ENCODE results near the gene CTXN2.

Gene CTXN2

GRCh38 chr15:48185529-48185928 lies 5.9 kb upstream of the CTXN2 start:
- Histone ChIP-seq H3K9me2 (replicated peaks; ENCODE audit: insufficient read depth, low read length) (no peaks in the 10 kb centered on the region), H3K79me2 (ENCODE audit: insufficient read depth, low read length) (no peaks in the 10 kb centered on the region), H2AFZ (ENCODE audit: low read depth, low read length, severe bottlenecking) (no peak overlapping the region), H3K27me3 (ENCODE audit: low read length) (no peaks in the 10 kb centered on the region), H3K4me3 (ENCODE audit: insufficient read depth, low read length, poor library complexity, severe bottlenecking) (no peak overlapping the region), H3K27ac (ENCODE audit: low read depth, low read length) (no peak overlapping the region), H3K36me3 (ENCODE audit: low read length) (no peaks in the 10 kb centered on the region), H4K20me1 (ENCODE audit: low read depth, low read length) (no peaks in the 10 kb centered on the region), H3F3A (ENCODE audit: insufficient read depth) (no peaks in the 10 kb centered on the region), H3K4me2 (ENCODE audit: low read depth, low read length, poor library complexity, severe bottlenecking) (no peak overlapping the region), H3K9me3 (ENCODE audit: insufficient read depth, low read length) (no peaks in the 10 kb centered on the region), H3K9ac (ENCODE audit: low read length) (no peak overlapping the region)
- TF ChIP-seq EZH2phosphoT487 (conservative IDR thresholded peaks at IDR 0.05; ENCODE audit: low read length) = no peak

GRCh38 chr15:48186271-48186670 lies 5.2 kb upstream of the CTXN2 start:
- Histone ChIP-seq H3K9me3 (ENCODE audit: insufficient read depth, low read length) (no peaks in the 10 kb centered on the region), H3K79me2 (ENCODE audit: insufficient read depth, low read length) (no peaks in the 10 kb centered on the region), H3K36me3 (ENCODE audit: low read length) (no peaks in the 10 kb centered on the region), H4K20me1 (ENCODE audit: low read depth, low read length) (no peaks in the 10 kb centered on the region), H3K27me3 (ENCODE audit: low read length) (no peaks in the 10 kb centered on the region), H3K4me2 (ENCODE audit: low read depth, low read length, poor library complexity, severe bottlenecking) (no peak overlapping the region), H3K4me3 (ENCODE audit: insufficient read depth, low read length, poor library complexity, severe bottlenecking) (no peak overlapping the region), H3F3A (ENCODE audit: insufficient read depth) (no peaks in the 10 kb centered on the region), H3K27ac (ENCODE audit: low read depth, low read length) (no peak overlapping the region), H3K9ac (ENCODE audit: low read length) (no peak overlapping the region), H2AFZ (ENCODE audit: low read depth, low read length, severe bottlenecking) (no peak overlapping the region), H3K9me2 (replicated peaks; ENCODE audit: insufficient read depth, low read length) (no peaks in the 10 kb centered on the region)
- TF ChIP-seq, protein P1, sequence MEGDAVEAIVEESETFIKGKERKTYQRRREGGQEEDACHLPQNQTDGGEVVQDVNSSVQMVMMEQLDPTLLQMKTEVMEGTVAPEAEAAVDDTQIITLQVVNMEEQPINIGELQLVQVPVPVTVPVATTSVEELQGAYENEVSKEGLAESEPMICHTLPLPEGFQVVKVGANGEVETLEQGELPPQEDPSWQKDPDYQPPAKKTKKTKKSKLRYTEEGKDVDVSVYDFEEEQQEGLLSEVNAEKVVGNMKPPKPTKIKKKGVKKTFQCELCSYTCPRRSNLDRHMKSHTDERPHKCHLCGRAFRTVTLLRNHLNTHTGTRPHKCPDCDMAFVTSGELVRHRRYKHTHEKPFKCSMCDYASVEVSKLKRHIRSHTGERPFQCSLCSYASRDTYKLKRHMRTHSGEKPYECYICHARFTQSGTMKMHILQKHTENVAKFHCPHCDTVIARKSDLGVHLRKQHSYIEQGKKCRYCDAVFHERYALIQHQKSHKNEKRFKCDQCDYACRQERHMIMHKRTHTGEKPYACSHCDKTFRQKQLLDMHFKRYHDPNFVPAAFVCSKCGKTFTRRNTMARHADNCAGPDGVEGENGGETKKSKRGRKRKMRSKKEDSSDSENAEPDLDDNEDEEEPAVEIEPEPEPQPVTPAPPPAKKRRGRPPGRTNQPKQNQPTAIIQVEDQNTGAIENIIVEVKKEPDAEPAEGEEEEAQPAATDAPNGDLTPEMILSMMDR (IDR thresholded peaks at IDR 0.05; ENCODE audit: insufficient read depth, low read length, poor library complexity, severe bottlenecking) = no peak
- TF ChIP-seq EZH2phosphoT487 (conservative IDR thresholded peaks at IDR 0.05; ENCODE audit: low read length) = no peak

DNA sequence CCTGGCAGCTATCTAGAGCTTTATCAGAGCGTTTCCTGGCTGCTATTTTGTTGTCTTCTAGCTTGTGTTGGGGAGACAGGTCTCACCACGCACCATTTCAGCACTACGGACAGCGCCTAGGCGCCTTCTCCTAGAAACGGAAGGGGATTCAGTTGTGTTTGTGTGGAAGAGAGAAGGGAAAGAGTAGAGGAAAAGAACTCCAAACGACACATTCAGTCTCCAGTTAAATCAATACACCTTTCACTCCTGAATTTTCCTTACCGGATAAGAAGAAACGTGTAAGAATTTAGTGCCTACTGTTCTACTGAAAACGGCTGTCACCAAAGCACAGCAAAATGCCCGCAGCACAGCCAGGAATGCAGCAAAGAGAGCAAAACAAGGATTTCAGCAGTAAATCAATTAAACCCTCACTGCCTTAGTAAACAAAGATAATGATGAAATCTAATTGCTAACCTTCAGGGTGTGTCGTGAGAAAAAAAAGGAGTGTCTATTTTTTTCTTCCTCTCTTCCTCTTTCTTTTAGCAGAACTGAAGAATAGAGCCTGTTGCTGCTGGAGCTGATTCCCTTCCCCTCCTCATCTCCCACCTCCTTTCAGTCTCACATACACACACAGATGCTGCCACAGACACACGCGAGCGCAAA lies 412 bp upstream of the CTXN2 start:
- H3K27ac ChIP-seq (ENCODE audit: low read depth, low read length) = no peak overlapping the region
- no peaks in the 10 kb centered on the region for H3K36me3 ChIP-seq (ENCODE audit: low read length)
- no peak overlapping the region for H3K4me3 ChIP-seq (ENCODE audit: insufficient read depth, low read length, poor library complexity, severe bottlenecking)
- H3K79me2 ChIP-seq (ENCODE audit: insufficient read depth, low read length) = no peaks in the 10 kb centered on the region
- H3F3A ChIP-seq (ENCODE audit: insufficient read depth) = no peaks in the 10 kb centered on the region
- no peaks in the 10 kb centered on the region for H3K9me3 ChIP-seq (ENCODE audit: insufficient read depth, low read length)
- H3K27me3 ChIP-seq (ENCODE audit: low read length) = no peaks in the 10 kb centered on the region
- no peaks in the 10 kb centered on the region for H4K20me1 ChIP-seq (ENCODE audit: low read depth, low read length)
- H3K9me2 ChIP-seq (replicated peaks; ENCODE audit: insufficient read depth, low read length) = no peaks in the 10 kb centered on the region
- H3K9ac ChIP-seq (ENCODE audit: low read length) = no peak overlapping the region
- H3K4me2 ChIP-seq (ENCODE audit: low read depth, low read length, poor library complexity, severe bottlenecking) = no peak overlapping the region
- H2AFZ ChIP-seq (ENCODE audit: low read depth, low read length, severe bottlenecking) = no peak overlapping the region
- TF ChIP-seq, protein P1 (IDR thresholded peaks at IDR 0.05; ENCODE audit: insufficient read depth, low read length, poor library complexity, severe bottlenecking) = no peak
- TF ChIP-seq EZH2phosphoT487 (conservative IDR thresholded peaks at IDR 0.05; ENCODE audit: low read length) = no peak

DNA sequence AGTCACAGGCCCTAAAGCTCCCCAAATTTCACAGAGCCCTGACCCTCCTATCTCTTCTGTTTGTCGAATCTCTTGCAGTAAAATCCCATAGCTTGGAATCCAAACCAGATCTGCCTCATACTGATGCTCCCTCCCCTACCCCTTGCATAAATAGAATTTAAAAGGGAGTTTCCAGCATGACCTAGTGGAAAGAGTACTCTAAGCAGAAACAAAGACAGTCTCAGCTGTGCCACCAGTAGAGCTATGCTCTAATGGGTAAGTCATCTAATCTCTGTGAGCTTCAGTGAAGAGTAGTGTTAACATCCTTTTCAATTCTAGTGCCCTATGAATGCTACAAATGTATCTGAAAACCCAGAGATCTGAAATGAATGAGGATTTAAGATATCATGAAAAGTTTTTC lies 10.6 kb downstream of the CTXN2 start:
- Histone ChIP-seq H3K4me2 (ENCODE audit: low read depth, low read length, poor library complexity, severe bottlenecking) (no peak overlapping the region), H3K27me3 (ENCODE audit: low read length) (no peaks in the 10 kb centered on the region), H3K9ac (ENCODE audit: low read length) (no peak overlapping the region), H3K9me3 (ENCODE audit: insufficient read depth, low read length) (no peaks in the 10 kb centered on the region), H3K79me2 (ENCODE audit: insufficient read depth, low read length) (no peaks in the 10 kb centered on the region), H3K27ac (ENCODE audit: low read depth, low read length) (no peak overlapping the region), H4K20me1 (ENCODE audit: low read depth, low read length) (no peaks in the 10 kb centered on the region), H3K9me2 (replicated peaks; ENCODE audit: insufficient read depth, low read length) (no peaks in the 10 kb centered on the region), H2AFZ (ENCODE audit: low read depth, low read length, severe bottlenecking) (no peak overlapping the region), H3K36me3 (ENCODE audit: low read length) (no peaks in the 10 kb centered on the region), H3F3A (ENCODE audit: insufficient read depth) (no peaks in the 10 kb centered on the region), H3K4me3 (ENCODE audit: insufficient read depth, low read length, poor library complexity, severe bottlenecking) (no peak overlapping the region)
- TF ChIP-seq, protein P1 (IDR thresholded peaks at IDR 0.05; ENCODE audit: insufficient read depth, low read length, poor library complexity, severe bottlenecking) = no peak
- no peak for TF ChIP-seq EZH2phosphoT487 (conservative IDR thresholded peaks at IDR 0.05; ENCODE audit: low read length)
